Adipose tissue (tissue), 3 donors: ENCODE data around the gene BTN3A1. TPM values are rescaled to one million over a fixed set of nuclear protein-coding genes. Genes with fewer than 3 reads are reported as not detected.
"Not testable (repeated sequence)": the region's sequence is repeated elsewhere in the genome, so short reads cannot be mapped to it uniquely, and the experiment has no call there.

ENCODE experiments used
- H3K27ac ChIP-seq: one replicate; pipeline ENCODE4 v1.5.1; 2013; ENCODE audit warnings: low read depth, low read length
- WGBS, 3 donors: extraction: QIAGEN DNeasy Blood & Tissue Kit; methylation state at CpG; one replicate each; pipeline ENCODE4 v1.1.7; 2013; 5-methylcytosine and 5-hydroxymethylcytosine counted together
- polyA plus RNA-seq, 3 donors: library from polyadenylated mRNA; stranded (reverse); fragments of 200-250 nt; gene quantifications; one replicate each; pipeline ENCODE4 v1.2.3, GENCODE V29; 2013
- donor health status: healthy with polysubstance abuse.
- donor health status: Bipolar disorder and iron deficiency.
- donor health status: healthy.

The BTN3A1 gene
- polyA plus RNA-seq, result 10 to 100 TPM in 2 of 3 donors, 1 to 10 TPM in 1; 9.8 to 12.8 (median 12.8) TPM

- 0 to 1% (median 0%) methylated on average over 9 of the region's 9 CpGs for WGBS, 3 donors
- no peak within 1 kb of the TSS for H3K27ac ChIP-seq
These were observed at the start of gene BTN3A1 for GRCh38 chr6:26401987-26402658. Gene BTN3A1, plus strand, starts transcription at chr6:26402275. Its CDS starts 3,289 bp downstream, at chr6:26405564.

GRCh38 chr6:26352315-26352714, 49.8 kb upstream of the BTN3A1 start:
- no peak overlapping the region for H3K27ac ChIP-seq
- 96 to 98% (median 97%) methylated on average over 7 of the region's 7 CpGs for WGBS, 3 donors

GRCh38 chr6:26354162-26354561, 47.9 kb upstream of the BTN3A1 start:
- WGBS, 3 donors, result 64 to 83% (median 76%) methylated on average over 3 of the region's 3 CpGs
- no peak overlapping the region for H3K27ac ChIP-seq

GRCh38 chr6:26355366-26355765, 46.7 kb upstream of the BTN3A1 start:
- no peak overlapping the region for H3K27ac ChIP-seq

- not testable (repeated sequence) for H3K27ac ChIP-seq
- WGBS, 3 donors, result 89 to 94% (median 93%) methylated on average over 14 of the region's 14 CpGs
These were observed 44.5 kb upstream of the BTN3A1 start for GRCh38 chr6:26357543-26357942.

GRCh38 chr6:26358511-26358981, 43.5 kb upstream of the BTN3A1 start:
- WGBS, 3 donors, result 78 to 83% (median 81%) methylated on average over 7 of the region's 7 CpGs
- no peak overlapping the region for H3K27ac ChIP-seq

GRCh38 chr6:26359765-26360164, 42.3 kb upstream of the BTN3A1 start:
- WGBS, 3 donors, result 76 to 87% (median 85%) methylated on average over 5 of the region's 5 CpGs

GRCh38 chr6:26360451-26361416, 41.3 kb upstream of the BTN3A1 start:
- WGBS, 3 donors, result 88 to 93% (median 92%) methylated on average over 14 of the region's 14 CpGs
- H3K27ac ChIP-seq, result no peak overlapping the region

More at GRCh38 chr6:26359765-26360164, 42.3 kb upstream of the BTN3A1 start:
- no peak overlapping the region for H3K27ac ChIP-seq

GRCh38 chr6:26361544-26361943, 40.5 kb upstream of the BTN3A1 start:
- no peak overlapping the region for H3K27ac ChIP-seq
- 79 to 95% (median 85%) methylated on average over 5 of the region's 5 CpGs for WGBS, 3 donors

GRCh38 chr6:26362093-26362835, 39.8 kb upstream of the BTN3A1 start:
- WGBS, 3 donors, result 80 to 93% (median 90%) methylated on average over 9 of the region's 9 CpGs
- no peak overlapping the region for H3K27ac ChIP-seq

GRCh38 chr6:26362836-26363220, 39.2 kb upstream of the BTN3A1 start:
- no peak overlapping the region for H3K27ac ChIP-seq
- WGBS, 3 donors, result 89 to 96% (median 90%) methylated on average over 3 of the region's 3 CpGs

GRCh38 chr6:26363882-26364701, 38.0 kb upstream of the BTN3A1 start:
- WGBS, 3 donors, result 49 to 62% (median 49%) methylated on average over 6 of the region's 6 CpGs
- no peak overlapping the region for H3K27ac ChIP-seq

GRCh38 chr6:26365633-26365995, 36.5 kb upstream of the BTN3A1 start:
- WGBS, 3 donors, result 0% methylated on average over 1 of the region's 1 CpG

GRCh38 chr6:26366504-26366903, 35.6 kb upstream of the BTN3A1 start:
- WGBS, 3 donors, result 30 to 72% (median 58%) methylated on average over 1 of the region's 1 CpG

More at GRCh38 chr6:26365633-26365995, 36.5 kb upstream of the BTN3A1 start:
- no peak overlapping the region for H3K27ac ChIP-seq

GRCh38 chr6:26367114-26367513, 35.0 kb upstream of the BTN3A1 start:
- 49 to 88% (median 60%) methylated on average over 3 of the region's 3 CpGs for WGBS, 3 donors
- H3K27ac ChIP-seq, result no peak overlapping the region

More at GRCh38 chr6:26366504-26366903, 35.6 kb upstream of the BTN3A1 start:
- no peak overlapping the region for H3K27ac ChIP-seq

GRCh38 chr6:26371813-26372212, 30.3 kb upstream of the BTN3A1 start:
- not testable (repeated sequence) for H3K27ac ChIP-seq
- 76 to 87% (median 84%) methylated on average over 4 of the region's 4 CpGs for WGBS, 3 donors

GRCh38 chr6:26372308-26373144, 29.5 kb upstream of the BTN3A1 start:
- WGBS, 3 donors, result 92 to 96% (median 96%) methylated on average over 12 of the region's 12 CpGs
- no peak overlapping the region for H3K27ac ChIP-seq
